Measurements from ENCODE around the gene GALNT16.
A peak's percentile ranks its signal among the peaks of the same experiment; 100 is the strongest.

GALNT16 gene

DNA sequence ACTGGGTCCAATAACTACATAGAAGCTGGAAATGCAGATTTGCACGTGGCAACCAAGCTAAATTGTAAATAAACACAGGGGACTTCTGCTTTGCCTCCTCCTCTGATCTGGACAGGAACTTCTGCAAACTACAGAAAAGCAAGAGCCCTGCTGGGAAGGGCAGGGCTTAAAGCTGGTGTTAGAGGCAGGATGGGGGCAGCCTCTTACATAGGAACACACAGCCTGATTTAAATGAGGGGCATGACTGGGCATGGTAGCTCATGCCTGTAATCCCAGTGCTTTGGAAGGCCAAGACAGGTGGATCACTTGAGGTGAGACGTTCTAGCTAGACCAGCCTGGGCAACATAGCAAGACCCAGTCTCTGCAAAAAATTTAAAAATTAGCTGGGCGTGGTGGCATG lies 91.4 kb downstream of the GALNT16 start:
- TF ChIP-seq, protein P1, sequence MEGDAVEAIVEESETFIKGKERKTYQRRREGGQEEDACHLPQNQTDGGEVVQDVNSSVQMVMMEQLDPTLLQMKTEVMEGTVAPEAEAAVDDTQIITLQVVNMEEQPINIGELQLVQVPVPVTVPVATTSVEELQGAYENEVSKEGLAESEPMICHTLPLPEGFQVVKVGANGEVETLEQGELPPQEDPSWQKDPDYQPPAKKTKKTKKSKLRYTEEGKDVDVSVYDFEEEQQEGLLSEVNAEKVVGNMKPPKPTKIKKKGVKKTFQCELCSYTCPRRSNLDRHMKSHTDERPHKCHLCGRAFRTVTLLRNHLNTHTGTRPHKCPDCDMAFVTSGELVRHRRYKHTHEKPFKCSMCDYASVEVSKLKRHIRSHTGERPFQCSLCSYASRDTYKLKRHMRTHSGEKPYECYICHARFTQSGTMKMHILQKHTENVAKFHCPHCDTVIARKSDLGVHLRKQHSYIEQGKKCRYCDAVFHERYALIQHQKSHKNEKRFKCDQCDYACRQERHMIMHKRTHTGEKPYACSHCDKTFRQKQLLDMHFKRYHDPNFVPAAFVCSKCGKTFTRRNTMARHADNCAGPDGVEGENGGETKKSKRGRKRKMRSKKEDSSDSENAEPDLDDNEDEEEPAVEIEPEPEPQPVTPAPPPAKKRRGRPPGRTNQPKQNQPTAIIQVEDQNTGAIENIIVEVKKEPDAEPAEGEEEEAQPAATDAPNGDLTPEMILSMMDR (conservative IDR thresholded peaks at IDR 0.05; ENCODE audit: control insufficient read depth, insufficient read depth, low read depth, low read length), result no peak
- no peak for DNase-seq (ENCODE audit: low read depth)
- H3K4me3 ChIP-seq (ENCODE audit: control insufficient read depth, low read depth, low read length), result no peak overlapping the region

DNA sequence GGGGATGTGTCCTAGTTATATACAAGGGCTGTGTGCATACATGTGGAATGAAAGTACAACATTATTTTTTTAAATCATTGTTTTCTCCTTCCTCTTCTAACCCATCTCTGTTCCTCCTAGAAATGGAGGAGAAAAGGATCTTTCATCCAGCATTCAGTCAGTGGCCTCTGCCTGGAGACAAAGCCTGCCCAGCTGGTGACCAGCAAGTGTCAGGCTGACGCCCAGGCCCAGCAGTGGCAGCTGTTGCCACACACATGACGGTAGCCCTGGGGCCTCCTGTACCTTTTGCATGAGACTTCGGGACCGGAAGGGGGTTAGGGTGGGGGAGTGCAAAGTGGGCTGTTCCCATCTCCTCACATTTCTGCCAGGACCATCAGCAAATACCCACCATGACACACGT lies 92.0 kb downstream of the GALNT16 start:
- no peak for DNase-seq (ENCODE audit: low read depth)
- TF ChIP-seq, protein P1 (conservative IDR thresholded peaks at IDR 0.05; ENCODE audit: control insufficient read depth, insufficient read depth, low read depth, low read length), result no peak
- no peak overlapping the region for H3K4me3 ChIP-seq (ENCODE audit: control insufficient read depth, low read depth, low read length)

DNA sequence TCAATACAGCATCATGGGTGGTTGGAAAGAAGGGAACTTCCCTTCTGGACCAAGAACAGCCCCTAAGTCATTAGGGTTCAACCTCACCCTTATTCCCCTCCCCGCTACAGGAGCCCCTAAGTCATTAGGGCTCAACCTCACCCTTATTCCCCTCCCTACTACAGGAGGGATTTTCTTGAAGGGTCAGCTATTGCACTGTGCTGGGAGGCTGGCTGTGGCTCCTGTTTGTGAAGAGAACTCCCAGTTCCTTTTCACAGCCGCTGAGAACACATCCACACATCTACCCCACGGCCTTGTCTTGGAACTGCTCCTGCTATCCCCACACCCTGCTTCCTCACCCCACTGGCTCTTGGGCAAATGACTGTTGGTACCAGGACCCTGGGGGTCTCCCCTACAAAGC lies 93.2 kb downstream of the GALNT16 start:
- no peak overlapping the region for H3K4me3 ChIP-seq (ENCODE audit: control insufficient read depth, low read depth, low read length)
- TF ChIP-seq, protein P1 (conservative IDR thresholded peaks at IDR 0.05; ENCODE audit: control insufficient read depth, insufficient read depth, low read depth, low read length), result no peak
- DNase-seq (ENCODE audit: low read depth), result no peak

DNA sequence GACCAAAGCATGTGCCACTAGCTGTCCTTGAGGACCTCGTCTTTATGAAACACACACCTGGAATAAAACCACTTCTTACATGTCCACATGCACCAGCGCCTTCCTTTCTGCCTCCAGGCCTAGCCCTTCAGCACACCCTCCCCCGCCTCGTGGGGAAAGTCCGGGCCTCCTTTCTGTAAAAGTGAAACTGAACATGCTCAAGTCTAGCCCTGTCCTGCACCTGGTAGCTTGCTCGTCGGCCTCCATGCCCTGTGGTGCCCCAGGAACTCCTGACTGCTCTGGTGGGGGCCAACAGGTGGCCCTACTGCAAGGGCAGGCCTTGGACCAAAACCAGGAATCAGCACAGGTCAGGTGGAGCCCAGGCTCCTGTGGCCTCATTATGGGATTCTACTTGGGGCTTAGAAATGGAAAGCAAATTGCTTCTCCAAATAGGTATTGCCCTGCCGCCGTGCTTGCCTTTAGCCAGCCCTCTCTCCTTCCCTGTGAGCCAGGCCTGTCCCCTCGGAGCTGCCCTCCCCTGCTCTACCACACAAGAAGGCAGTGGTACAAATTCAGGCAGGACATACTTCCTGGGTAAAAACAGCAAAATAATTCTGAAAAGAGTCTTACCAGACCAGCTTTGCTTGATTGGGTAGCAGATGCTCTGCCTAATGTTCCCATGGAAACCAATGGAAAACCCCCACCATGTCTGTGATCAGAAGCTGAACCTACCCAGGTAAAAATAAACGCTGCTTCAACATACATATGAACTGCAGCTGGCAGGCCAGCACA lies 94.6 kb downstream of the GALNT16 start:
- TF ChIP-seq, protein P1 (conservative IDR thresholded peaks at IDR 0.05; ENCODE audit: control insufficient read depth, insufficient read depth, low read depth, low read length), result no peak
- no peak overlapping the region for H3K4me3 ChIP-seq (ENCODE audit: control insufficient read depth, low read depth, low read length)
- no peak for DNase-seq (ENCODE audit: low read depth)

DNA sequence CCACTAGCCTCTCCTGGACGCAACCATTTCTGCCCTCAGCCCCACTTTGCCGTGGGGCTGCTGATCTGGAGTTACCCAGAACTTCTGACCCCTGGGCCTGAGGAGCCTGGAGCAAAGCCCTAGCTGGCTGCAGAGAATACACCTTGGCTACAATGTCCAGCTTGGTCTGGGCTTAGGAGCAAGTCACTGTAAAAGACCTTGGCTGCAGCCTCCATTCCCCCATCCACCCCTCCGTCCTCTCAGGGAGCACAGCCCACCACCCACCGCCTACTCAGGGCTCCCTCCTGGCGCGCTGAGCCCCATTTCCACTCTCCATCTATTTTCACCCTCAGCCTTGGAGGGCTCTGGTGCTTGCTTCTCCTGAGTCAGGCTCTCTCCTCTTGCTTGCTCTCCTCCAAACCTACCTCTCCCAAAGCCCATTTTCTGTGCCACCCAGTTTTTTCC lies 95.2 kb downstream of the GALNT16 start:
- TF ChIP-seq, protein P1 (conservative IDR thresholded peaks at IDR 0.05; ENCODE audit: control insufficient read depth, insufficient read depth, low read depth, low read length), result no peak
- H3K4me3 ChIP-seq (ENCODE audit: control insufficient read depth, low read depth, low read length), result no peak overlapping the region
- no peak for DNase-seq (ENCODE audit: low read depth)

DNA sequence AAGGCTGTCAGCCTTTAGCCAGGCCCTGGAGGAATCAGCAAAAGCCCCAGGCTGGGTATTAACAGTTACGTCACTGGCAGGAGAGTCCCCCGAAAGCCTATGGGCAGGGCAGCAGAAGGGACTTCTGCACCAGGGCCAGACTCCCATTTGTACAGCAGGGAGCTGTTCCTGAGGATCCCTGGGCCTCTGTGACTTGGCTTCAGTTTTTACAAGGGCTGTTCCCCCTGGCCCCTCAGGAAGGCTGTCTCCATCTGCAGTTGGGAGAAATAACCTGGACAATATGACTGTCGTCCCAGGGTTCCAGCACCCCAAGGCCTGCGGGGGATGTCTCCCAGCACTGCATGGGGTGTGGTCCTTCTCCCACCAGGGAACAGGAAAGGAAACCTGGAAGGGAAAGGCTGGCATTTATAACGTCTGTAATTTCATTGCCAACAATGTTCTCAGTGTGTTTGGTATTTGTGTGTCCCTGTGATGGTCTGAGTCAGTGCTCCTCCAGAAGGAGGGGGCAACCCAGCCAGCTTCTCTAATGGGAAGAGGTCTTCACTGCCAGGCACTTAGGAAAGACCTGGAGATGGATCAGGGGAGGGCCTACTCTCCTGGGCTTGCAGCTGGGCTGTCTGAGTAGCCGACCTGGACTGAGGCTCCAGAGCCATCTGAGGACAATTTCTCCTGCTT lies 95.8 kb downstream of the GALNT16 start:
- TF ChIP-seq, protein P1 (conservative IDR thresholded peaks at IDR 0.05; ENCODE audit: control insufficient read depth, insufficient read depth, low read depth, low read length), result no peak
- H3K4me3 ChIP-seq (ENCODE audit: control insufficient read depth, low read depth, low read length), result no peak overlapping the region
- peak; percentile 77 for DNase-seq (ENCODE audit: low read depth)
